GM18511 (cell line): ENCODE measurements around the gene TENT5C.
A peak's percentile ranks its signal among the peaks of the same experiment; 100 is the strongest.
"Not testable (repeated sequence)": the region's sequence is repeated elsewhere in the genome, so short reads cannot be mapped to it uniquely, and the experiment has no call there.

Experiments
- ATAC-seq: cut with Tn5 transposase; IDR thresholded peaks from one replicate; pipeline ENCODE4 v1.9.1; 2021; ENCODE audit warnings: mild to moderate bottlenecking, moderate library complexity; ENCODE audit not compliant: unreplicated experiment

Gene TENT5C

GRCh38 chr1:117605774-117606648 is at the start of gene TENT5C:
Gene TENT5C, plus strand, starts transcription at chr1:117606048. Its CDS starts 16,821 bp downstream, at chr1:117622869.
- peak; percentile 89 for ATAC-seq

- no peak for ATAC-seq
Measured at GRCh38 chr1:117556341-117556740, 49.5 kb upstream of the TENT5C start.

GRCh38 chr1:117556976-117557375 is 48.9 kb upstream of the TENT5C start:
- no peak for ATAC-seq

- not testable (repeated sequence) for ATAC-seq
Measured at GRCh38 chr1:117558451-117558850, 47.4 kb upstream of the TENT5C start.

- no peak for ATAC-seq
Measured at GRCh38 chr1:117559139-117559538, 46.7 kb upstream of the TENT5C start.

- ATAC-seq: no peak
Measured at GRCh38 chr1:117559985-117560384, 45.9 kb upstream of the TENT5C start.

- no peak for ATAC-seq
Measured at GRCh38 chr1:117561071-117561470, 44.8 kb upstream of the TENT5C start.

GRCh38 chr1:117561551-117561950 is 44.3 kb upstream of the TENT5C start:
- no peak for ATAC-seq

GRCh38 chr1:117562581-117563491 is 43.0 kb upstream of the TENT5C start:
- no peak for ATAC-seq

GRCh38 chr1:117563492-117563875 is 42.4 kb upstream of the TENT5C start:
- no peak for ATAC-seq

- ATAC-seq: no peak
Measured at GRCh38 chr1:117564227-117565075, 41.4 kb upstream of the TENT5C start.

GRCh38 chr1:117565076-117565556 is 40.7 kb upstream of the TENT5C start:
- ATAC-seq: no peak

- ATAC-seq: no peak
Measured at GRCh38 chr1:117565745-117566455, 39.9 kb upstream of the TENT5C start.

- no peak for ATAC-seq
Measured at GRCh38 chr1:117566556-117566955, 39.3 kb upstream of the TENT5C start.

- ATAC-seq: no peak
Measured at GRCh38 chr1:117567435-117567834, 38.4 kb upstream of the TENT5C start.

GRCh38 chr1:117567976-117568375 is 37.9 kb upstream of the TENT5C start:
- no peak for ATAC-seq

GRCh38 chr1:117568999-117569398 is 36.8 kb upstream of the TENT5C start:
- no peak for ATAC-seq

- no peak for ATAC-seq
Measured at GRCh38 chr1:117569856-117570255, 36.0 kb upstream of the TENT5C start.

GRCh38 chr1:117570988-117571409 is 34.8 kb upstream of the TENT5C start:
- no peak for ATAC-seq

GRCh38 chr1:117571496-117571895 is 34.4 kb upstream of the TENT5C start:
- no peak for ATAC-seq
